Peyer's patch (tissue), 4 donors: ENCODE measurements around the gene PTGR1. TPM values are rescaled to one million over a fixed set of nuclear protein-coding genes. Genes with fewer than 3 reads are reported as not detected.

ENCODE experiments used
- DNase-seq, 3 donors: peaks; one replicate each; pipeline ENCODE4 v3.0.0-alpha.2; 2017 to 2019
- H3K27ac ChIP-seq, 4 donors: fragments of 200-600 bp; sonication (generic); one replicate each; pipeline ENCODE4 v1.5.1; 2016 to 2019
- H3K27me3 ChIP-seq, 2 donors: fragments of 200-600 bp; sonication (generic); one replicate each; pipeline ENCODE4 v1.5.1; 2019
- H3K36me3 ChIP-seq, 3 donors: fragments of 200-600 bp; sonication (generic); one replicate each; pipeline ENCODE4 v1.5.1; 2016 to 2019
- H3K4me1 ChIP-seq, 4 donors: fragments of 200-600 bp; sonication (generic); one replicate each; pipeline ENCODE4 v1.5.1; 2016 to 2019
- H3K4me3 ChIP-seq, 4 donors: fragments of 200-600 bp; sonication (generic); 1 replicate in 3 of 4; 2 replicates in 1 of 4; pipeline ENCODE4 v1.5.1; 2016 to 2019; ENCODE audit warnings: mild to moderate bottlenecking in 1 of 4
- H3K9me3 ChIP-seq, 4 donors: fragments of 200-600 bp; sonication (generic); one replicate each; pipeline ENCODE4 v1.5.1; 2016 to 2019; ENCODE audit warnings: mild to moderate bottlenecking in 1 of 4
- POLR2A ChIP-seq, 2 donors: fragments of 450-650 bp; IDR thresholded peaks; one replicate each; pipeline ENCODE4 v1.5.1; 2017; ENCODE audit warnings: antibody characterized with exemption in 2 of 2, mild to moderate bottlenecking in 2 of 2, moderate library complexity in 2 of 2
- total RNA-seq, 4 donors: library from RNA; depleted of rRNA; stranded (reverse); fragments of >200 nt; gene quantifications; one replicate each; pipeline ENCODE4 v1.1.0, GENCODE V29; 2016
- TF ChIP-seq, protein P1 (sequence below), 6 experiments: fragments of 450-650 bp in 4 of 6; fragments of 200-600 bp in 2 of 6; sonication (generic) in 1 of 6; IDR thresholded peaks; one replicate each; pipeline ENCODE4 v1.5.1; 2017 to 2019; ENCODE audit warnings: antibody characterized with exemption in 6 of 6, mild to moderate bottlenecking in 3 of 6, moderate library complexity in 1 of 6

The PTGR1 gene
- total RNA-seq, 4 donors from 2014 or later: 142 to 948 (median 674) TPM

DNA sequence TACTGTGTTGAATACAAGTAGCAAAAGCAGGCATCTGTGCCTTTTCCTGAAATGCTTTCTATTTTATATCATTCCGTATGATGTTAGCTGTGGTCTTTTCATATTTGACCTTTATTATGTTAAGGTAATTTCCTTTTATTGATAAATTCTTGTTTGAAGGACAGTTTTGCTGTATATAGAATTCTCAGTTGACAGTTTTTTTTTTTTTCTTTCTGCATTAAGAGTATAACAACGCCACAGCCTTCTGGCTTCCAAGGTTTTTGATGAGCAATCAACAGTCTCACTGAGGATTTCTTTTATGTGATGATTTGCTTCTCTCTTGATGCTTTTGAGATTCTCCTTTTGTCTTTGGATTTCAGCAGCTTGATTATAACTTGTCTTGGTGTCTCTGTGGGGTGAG lies 50.8 kb downstream of the PTGR1 start:
- TF ChIP-seq, protein P1, sequence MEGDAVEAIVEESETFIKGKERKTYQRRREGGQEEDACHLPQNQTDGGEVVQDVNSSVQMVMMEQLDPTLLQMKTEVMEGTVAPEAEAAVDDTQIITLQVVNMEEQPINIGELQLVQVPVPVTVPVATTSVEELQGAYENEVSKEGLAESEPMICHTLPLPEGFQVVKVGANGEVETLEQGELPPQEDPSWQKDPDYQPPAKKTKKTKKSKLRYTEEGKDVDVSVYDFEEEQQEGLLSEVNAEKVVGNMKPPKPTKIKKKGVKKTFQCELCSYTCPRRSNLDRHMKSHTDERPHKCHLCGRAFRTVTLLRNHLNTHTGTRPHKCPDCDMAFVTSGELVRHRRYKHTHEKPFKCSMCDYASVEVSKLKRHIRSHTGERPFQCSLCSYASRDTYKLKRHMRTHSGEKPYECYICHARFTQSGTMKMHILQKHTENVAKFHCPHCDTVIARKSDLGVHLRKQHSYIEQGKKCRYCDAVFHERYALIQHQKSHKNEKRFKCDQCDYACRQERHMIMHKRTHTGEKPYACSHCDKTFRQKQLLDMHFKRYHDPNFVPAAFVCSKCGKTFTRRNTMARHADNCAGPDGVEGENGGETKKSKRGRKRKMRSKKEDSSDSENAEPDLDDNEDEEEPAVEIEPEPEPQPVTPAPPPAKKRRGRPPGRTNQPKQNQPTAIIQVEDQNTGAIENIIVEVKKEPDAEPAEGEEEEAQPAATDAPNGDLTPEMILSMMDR (IDR thresholded peaks at IDR 0.05): no peak
- no peak for TF ChIP-seq POLR2A (IDR thresholded peaks at IDR 0.05)
- DNase-seq: no peak
- Histone ChIP-seq H3K27me3 (no peaks in the 10 kb centered on the region), H3K27ac (no peak overlapping the region), H3K9me3 (peaks cover 0 to 57% (median 4%) of the 10 kb centered on the region in 4 donors), H3K4me3 (no peak overlapping the region), H3K4me1 (no peaks in the 10 kb centered on the region), H3K36me3 (peaks cover 0 to 4% (median 0%) of the 10 kb centered on the region in 3 donors)

DNA sequence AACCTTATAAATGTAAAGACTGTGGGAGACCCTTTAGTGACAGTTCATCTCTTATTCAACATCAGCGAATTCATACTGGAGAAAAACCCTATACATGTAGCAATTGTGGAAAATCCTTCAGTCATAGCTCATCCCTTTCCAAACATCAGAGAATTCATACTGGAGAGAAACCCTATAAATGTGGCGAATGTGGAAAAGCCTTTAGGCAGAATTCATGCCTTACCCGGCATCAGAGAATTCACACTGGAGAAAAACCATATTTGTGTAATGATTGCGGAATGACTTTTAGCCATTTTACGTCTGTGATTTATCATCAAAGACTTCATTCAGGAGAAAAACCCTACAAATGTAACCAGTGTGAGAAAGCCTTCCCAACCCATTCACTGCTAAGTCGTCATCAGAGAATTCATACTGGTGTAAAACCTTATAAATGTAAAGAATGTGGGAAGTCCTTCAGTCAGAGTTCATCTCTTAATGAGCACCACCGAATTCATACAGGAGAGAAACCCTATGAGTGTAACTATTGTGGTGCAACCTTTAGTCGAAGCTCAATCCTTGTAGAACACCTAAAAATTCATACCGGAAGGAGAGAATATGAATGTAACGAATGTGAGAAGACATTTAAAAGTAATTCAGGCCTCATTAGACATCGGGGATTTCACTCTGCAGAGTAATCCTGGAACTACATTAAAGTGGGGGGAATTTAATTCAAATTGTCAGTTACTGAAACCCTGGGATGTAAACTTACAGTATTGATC lies 56.8 kb downstream of the PTGR1 start:
- TF ChIP-seq POLR2A (IDR thresholded peaks at IDR 0.05): no peak
- TF ChIP-seq, protein P1 (IDR thresholded peaks at IDR 0.05): no peak
- H3K4me1 ChIP-seq: no peaks in the 10 kb centered on the region
- H3K27me3 ChIP-seq: no peaks in the 10 kb centered on the region
- no peak overlapping the region for H3K27ac ChIP-seq
- H3K36me3 ChIP-seq: peaks cover 0 to 20% (median 0%) of the 10 kb centered on the region in 3 donors
- no peak overlapping the region for H3K4me3 ChIP-seq
- peaks cover 0 to 78% (median 15%) of the 10 kb centered on the region in 4 donors for H3K9me3 ChIP-seq
- no peak for DNase-seq

DNA sequence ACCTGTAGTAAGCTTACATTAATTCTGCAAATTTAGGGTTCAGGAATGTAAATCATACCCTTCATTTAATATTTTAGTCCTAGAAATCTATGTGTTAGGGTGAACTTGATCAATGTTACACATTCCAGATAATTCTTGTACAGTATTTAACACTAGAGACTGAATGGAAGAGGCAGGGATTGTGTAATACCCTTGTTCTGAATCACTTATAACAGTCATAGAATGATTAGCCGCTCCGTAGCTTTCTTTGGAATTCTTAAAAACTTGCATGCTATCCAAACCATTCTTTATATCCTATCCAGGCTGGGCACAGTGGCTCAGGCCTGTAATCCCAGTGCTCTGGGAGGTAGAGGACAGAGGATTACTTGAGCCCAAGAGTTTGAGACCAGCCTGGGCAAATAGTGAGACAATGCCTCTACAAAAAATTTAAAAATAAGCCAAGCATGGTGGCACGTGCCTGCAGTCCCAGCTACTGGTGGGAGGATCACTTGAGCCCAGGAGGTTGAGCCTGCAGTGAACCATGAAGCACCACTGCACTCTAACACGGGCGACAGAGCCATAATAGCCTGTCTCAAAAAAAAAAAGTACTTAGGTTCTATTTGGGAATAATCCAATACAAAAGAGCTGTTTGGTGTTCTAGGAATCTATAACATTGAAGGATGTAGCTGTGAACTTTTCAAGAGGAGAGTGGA lies 66.2 kb downstream of the PTGR1 start:
- peaks cover 0 to 13% (median 4%) of the 10 kb centered on the region in 4 donors for H3K9me3 ChIP-seq
- no peak for TF ChIP-seq POLR2A (IDR thresholded peaks at IDR 0.05)
- TF ChIP-seq, protein P1 (IDR thresholded peaks at IDR 0.05): no peak
- DNase-seq: no peak
- no peak overlapping the region for H3K27ac ChIP-seq
- no peak overlapping the region for H3K4me3 ChIP-seq
- no peaks in the 10 kb centered on the region for H3K4me1 ChIP-seq
- no peaks in the 10 kb centered on the region for H3K27me3 ChIP-seq
- H3K36me3 ChIP-seq: peaks cover 0 to 35% (median 0%) of the 10 kb centered on the region in 3 donors

DNA sequence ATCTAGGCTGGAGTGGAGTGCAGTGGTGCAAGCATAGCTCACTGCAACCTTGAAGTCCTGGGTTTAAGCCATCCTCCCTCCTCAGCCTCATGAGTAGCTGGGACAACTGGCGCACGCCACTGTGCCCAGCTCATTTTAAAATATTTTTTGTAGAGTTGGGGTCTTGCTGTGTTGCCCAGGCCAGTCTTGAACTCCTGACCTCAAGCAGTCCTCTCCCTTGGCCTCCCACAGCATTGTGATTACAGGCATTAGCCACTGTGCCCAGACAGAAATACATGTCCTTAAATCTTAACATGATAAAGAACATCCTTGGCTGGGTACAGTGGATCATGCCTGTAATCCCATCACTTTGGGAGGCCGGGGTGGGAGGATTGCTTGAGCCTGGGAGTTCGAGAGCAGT lies 67.7 kb downstream of the PTGR1 start:
- Histone ChIP-seq H3K27ac (no peak overlapping the region), H3K4me3 (no peak overlapping the region), H3K36me3 (peaks cover 0 to 26% (median 0%) of the 10 kb centered on the region in 3 donors), H3K9me3 (peaks cover 0 to 3% (median under 1%) of the 10 kb centered on the region in 4 donors), H3K27me3 (no peaks in the 10 kb centered on the region), H3K4me1 (no peaks in the 10 kb centered on the region)
- DNase-seq: no peak
- TF ChIP-seq, protein P1 (IDR thresholded peaks at IDR 0.05): no peak
- no peak for TF ChIP-seq POLR2A (IDR thresholded peaks at IDR 0.05)

DNA sequence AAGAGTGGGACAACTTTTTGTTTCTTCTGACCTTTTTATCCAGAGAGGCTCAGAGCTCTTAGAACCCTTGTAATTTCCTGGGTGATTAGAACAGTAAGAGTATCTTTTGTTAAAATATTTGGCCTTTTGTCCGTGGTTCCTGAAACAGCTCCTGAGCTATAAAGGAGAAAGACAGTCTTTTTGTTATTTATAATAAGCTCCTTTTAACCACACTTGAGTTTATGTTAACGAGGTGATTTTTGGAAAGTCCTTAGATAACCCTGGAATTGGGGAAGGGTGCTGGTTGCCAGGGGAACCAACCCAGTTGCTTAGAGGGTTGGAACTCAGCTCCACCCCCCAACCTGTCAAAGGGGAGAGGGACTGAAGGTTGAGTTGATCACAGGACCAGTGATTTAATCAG lies 69.7 kb downstream of the PTGR1 start:
- TF ChIP-seq, protein P1 (IDR thresholded peaks at IDR 0.05): no peak
- no peak for TF ChIP-seq POLR2A (IDR thresholded peaks at IDR 0.05)
- peaks cover 0 to 10% (median 0%) of the 10 kb centered on the region in 4 donors for H3K4me1 ChIP-seq
- no peak overlapping the region for H3K4me3 ChIP-seq
- H3K36me3 ChIP-seq: peaks cover 0 to 12% (median 0%) of the 10 kb centered on the region in 3 donors
- no peaks in the 10 kb centered on the region for H3K9me3 ChIP-seq
- DNase-seq: no peak
- H3K27ac ChIP-seq: no peak overlapping the region
- peaks cover 0 to 3% of the 10 kb centered on the region in 2 donors for H3K27me3 ChIP-seq
